ENCODE results near the gene ETV4. TPM values are rescaled to one million over a fixed set of nuclear protein-coding genes. Genes with fewer than 3 reads are reported as not detected.
"Not testable (repeated sequence)": the region's sequence is repeated elsewhere in the genome, so short reads cannot be mapped to it uniquely, and the experiment has no call there.

ETV4 gene
- total RNA-seq, 2 donors from 2014 or later: 0.48 to 1.3 TPM

DNA sequence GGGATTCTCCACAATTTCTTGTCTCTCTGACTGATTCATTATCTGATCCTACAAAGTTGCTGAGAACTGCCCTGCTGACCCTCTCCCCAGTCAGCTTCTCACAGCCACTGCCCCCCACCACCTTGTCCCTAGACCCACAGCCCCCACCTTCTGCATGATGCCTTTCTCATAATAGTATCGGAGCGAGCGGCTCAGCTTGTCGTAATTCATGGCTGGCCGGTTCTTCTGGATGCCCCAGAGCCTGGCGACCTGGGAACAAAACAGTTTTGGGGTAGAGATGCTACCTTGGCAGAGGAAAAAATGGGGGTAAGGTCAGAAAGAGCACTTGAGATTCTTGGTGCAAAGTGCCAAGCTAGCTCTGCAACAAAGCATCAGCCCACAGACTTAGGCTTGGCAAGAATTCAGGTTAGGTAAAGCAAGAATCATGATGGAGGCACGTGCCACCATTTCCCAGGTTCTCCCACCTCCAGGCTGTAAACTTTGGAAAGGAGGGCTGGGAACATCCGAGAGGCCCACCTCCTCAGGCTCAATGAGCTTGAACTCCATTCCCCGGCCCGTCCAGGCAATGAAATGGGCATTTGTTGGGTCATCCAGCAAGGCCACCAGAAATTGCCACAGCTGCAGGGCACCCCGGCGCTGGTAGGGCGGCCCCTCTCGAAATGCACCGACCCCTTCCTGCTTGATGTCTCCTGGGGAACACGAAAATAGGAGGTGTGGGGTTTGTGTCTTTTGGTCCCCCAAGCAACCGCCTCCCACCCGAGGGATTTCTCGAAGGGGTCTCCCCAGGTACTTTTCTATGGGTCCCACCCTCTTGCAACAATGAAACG lies 16.9 kb downstream of the ETV4 start:
- intact Hi-C loops (cut with DNase I): no loop called here
- DNase-seq (ENCODE audit: low spot score): peak; percentile 50

DNA sequence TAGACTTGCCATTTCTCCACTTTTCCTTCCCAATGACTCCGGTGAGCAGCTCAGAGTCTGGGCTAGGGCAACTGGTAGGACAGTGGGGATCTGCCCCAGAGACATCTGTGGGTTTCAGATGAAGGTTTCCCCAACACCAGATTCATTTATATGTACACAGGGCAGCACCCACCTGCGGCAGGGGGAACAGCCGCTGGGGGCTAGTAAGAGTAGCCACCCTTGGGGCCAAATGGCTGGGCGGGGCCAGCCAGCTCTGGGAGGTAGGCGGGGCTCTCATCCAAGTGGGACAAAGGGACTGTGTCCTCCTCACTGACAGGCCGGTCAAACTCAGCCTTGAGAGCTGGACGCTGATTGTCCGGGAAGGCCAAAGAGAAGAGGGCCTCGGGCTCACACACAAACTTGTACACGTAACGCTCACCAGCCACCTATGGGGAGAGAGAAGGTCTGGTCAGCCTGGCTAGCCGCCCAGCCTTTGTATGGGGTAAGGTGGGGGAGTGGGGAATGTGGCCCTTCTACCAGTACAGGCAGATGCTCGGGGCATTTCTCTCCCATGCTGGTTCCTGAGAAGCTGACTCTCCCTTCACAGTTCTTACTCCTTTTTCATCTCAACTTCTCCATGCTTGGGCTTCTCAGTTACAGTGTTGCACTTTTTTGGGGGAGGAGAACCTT lies 17.7 kb downstream of the ETV4 start:
- intact Hi-C loops (cut with DNase I): no loop called here
- peak; percentile 68 for DNase-seq (ENCODE audit: low spot score)

GRCh38 chr17:43526886-43527648 lies 19.1 kb downstream of the ETV4 start:
- intact Hi-C loops (cut with DNase I): no loop called here
- DNase-seq (ENCODE audit: low spot score): no peak

DNA sequence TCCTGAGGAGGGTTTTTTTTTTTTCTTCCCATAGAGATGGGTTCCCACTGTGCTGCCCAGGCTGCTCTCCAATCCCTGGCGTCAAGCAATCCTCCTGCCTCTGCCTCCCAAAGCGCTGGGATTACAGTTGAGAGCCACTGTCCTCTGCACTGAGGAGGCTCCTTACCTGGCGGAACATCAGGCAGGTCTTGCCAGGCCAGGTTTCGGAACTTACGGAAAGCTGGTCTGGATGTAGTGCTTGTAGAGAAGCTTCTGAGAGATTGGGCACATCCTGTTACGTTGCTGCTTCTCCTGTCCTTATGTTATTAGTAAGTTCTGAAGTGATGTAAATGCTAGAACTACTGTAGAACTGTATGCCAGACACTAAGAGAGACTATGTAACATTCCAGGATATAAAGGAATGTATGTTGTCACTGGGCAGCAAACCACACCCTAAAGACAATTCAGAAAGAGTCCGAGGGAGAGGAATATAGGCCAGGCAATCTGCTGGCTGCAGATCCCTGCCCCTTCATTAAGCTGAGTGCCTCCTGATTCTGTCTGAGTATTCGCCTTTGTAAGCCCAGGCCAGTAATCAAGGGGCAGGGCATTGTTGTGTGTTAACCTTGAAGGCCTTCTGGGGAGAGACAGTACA lies 21.1 kb downstream of the ETV4 start:
- intact Hi-C loops (cut with DNase I): no loop called here
- DNase-seq (ENCODE audit: low spot score): no peak

DNA sequence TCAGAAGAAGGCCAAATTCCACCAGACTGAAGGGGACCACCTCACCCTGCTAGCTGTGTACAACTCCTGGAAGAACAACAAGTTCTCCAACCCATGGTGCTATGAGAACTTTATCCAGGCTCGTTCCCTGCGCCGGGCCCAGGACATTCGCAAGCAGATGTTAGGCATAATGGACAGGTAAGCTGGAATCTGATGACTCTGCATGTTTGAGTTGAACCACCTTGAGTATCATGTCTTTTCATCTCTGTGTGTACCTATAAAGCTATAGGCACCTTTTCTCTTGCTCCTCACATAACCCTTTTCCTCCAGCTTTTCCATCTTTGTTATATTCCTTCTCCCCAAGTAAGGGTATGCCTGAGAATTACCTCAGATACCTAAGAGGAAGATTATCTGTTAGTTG lies 24.8 kb downstream of the ETV4 start:
- intact Hi-C loops (cut with DNase I): no loop called here

GRCh38 chr17:43517615-43518386 lies 28.3 kb downstream of the ETV4 start:
- no peak for DNase-seq (ENCODE audit: low spot score)
- intact Hi-C loops (cut with DNase I): no loop called here

More for the DNA sequence above, 24.8 kb downstream of the ETV4 start:
- no peak for DNase-seq (ENCODE audit: low spot score)

DNA sequence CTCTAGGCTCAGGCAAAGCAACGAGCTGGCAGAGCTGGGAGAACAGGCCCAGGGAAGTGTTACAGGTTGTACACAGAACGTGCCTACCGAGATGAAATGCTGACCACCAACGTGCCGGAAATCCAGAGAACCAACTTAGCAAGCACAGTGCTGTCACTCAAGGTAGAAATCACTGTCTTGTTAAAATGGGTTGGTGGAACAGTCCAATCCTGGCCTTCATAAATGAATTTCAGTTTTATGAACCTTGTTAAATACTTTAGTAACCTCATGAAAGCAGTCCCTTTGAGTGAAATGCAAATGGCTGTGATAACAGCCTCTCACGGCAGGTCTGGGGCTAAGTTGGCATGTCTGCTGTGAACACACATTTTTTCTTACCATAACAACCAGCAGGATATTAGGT lies 29.0 kb downstream of the ETV4 start:
- intact Hi-C loops (cut with DNase I): no loop called here
- no peak for DNase-seq (ENCODE audit: low spot score)

DNA sequence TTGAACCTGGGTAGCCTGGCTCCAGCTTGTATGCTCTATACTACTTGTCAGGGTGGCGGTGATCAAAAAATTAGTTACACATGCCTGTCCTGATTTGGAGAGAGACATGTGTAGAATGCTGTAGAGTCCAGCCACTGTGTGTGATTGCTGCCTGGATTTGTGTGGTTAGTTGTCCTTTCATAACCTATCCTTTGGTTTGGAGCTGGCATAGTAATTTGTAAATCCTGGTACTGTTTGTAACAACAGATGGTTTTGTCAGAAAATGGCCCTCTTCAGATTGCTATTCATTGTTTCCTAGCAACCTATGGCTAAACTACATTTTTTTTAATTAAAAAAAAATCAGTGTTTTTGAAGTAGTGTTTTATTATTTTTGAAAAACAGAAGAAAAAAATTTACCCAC lies 30.5 kb downstream of the ETV4 start:
- intact Hi-C loops (cut with DNase I): no loop called here
- DNase-seq (ENCODE audit: low spot score): no peak

GRCh38 chr17:43511199-43511598 lies 34.9 kb downstream of the ETV4 start:
- intact Hi-C loops (cut with DNase I); DNase-seq (ENCODE audit: low spot score): not testable (repeated sequence)

- intact Hi-C loops (cut with DNase I): not testable (repeated sequence)
Observed at GRCh38 chr17:43509440-43509839, 36.7 kb downstream of the ETV4 start.

GRCh38 chr17:43490621-43491020 lies 55.5 kb downstream of the ETV4 start:
- no peak for DNase-seq (ENCODE audit: low spot score)
- intact Hi-C loops (cut with DNase I): no loop called here

More at GRCh38 chr17:43509440-43509839, 36.7 kb downstream of the ETV4 start:
- DNase-seq (ENCODE audit: low spot score): not testable (repeated sequence)

DNA sequence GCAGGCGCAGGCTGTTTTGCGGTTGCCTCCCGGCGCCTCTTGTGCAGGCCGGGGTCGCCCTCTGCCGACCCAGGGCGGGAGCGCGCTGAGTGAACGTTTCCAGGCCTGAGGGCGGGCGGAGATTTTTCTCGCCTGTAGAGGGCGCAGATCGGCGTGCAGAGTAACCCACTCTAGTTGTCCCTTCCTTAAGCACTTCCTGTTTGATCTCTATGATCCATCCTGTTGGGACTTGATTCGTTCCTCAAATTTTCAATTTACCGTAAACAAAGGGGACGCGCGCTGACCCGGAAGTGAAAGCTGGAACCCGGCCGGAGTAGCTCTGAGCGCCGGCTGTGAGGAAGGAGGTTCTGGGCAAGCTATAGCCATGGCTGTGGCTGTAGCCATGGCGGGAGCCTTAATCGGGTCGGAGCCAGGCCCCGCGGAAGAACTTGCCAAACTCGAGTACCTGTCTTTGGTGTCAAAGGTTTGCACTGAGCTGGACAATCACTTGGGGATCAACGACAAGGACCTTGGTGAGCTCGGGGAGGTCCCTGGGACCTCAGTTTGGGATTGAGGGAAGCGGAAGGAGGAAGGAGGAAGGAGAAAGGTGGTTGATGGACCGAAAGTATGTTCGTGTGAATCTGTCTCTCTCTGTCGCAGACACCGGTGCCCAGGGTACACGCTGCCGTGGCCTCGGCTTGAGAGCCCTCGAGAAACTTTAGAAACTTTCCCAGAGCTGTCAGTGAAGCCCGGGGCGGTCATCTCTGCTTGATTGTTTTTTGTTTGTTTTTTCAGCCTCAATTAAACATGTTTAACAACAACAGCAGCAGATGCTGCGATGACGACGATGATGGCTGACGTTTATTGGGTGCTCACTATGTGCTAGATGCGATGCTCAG lies 62.2 kb downstream of the ETV4 start, which contains the start of gene DHX8:
TSS of gene DHX8 (plus strand) at position 302 of the 878 bp plus-strand sequence. CDS start at position 365, 63 bp downstream.
- intact Hi-C loops (cut with DNase I): loop anchor here (2.0 kb wide), 2 partner anchors 89 to 91 kb away; no protein-coding TSS in a partner anchor
- DNase-seq (ENCODE audit: low spot score): peak; percentile 99

GRCh38 chr17:43482103-43483012 lies 63.8 kb downstream of the ETV4 start:
- no peak for DNase-seq (ENCODE audit: low spot score)
- intact Hi-C loops (cut with DNase I): loop anchor here (2.0 kb wide), 2 partner anchors 88 to 90 kb away; no protein-coding TSS in a partner anchor

GRCh38 chr17:43479948-43480347 lies 66.2 kb downstream of the ETV4 start:
- intact Hi-C loops (cut with DNase I): no loop called here

More at GRCh38 chr17:43479948-43480347, 66.2 kb downstream of the ETV4 start:
- no peak for DNase-seq (ENCODE audit: low spot score)

Data from posterior vena cava (tissue), 2 donors.